Panc1 (cell line): ENCODE results near the gene TBC1D7. TPM values are rescaled to one million over a fixed set of nuclear protein-coding genes. Genes with fewer than 3 reads are reported as not detected.

ENCODE experiments used
- ATAC-seq: fragments of 200-7000 bp; cut with Tn5 transposase; 2 replicates; pipeline ENCODE4 v1.9.1; 2020; ENCODE audit warnings: mild to moderate bottlenecking, moderate library complexity
- BruUV-seq: library from RNA; stranded (reverse); fragments of 400-500 nt; replicated peaks from 2 replicates; lab custom pipeline; 2021; lab: Mats Ljungman, UMichigan
- CTCF ChIA-PET: fragments of 300-600 bp; sonication (Branson Sonifier 250); formaldehyde crosslinking; loops from one replicate; lab custom pipeline; 2022; ENCODE audit warnings: antibody characterized with exemption; lab: Charles Lee
- POLR2A ChIA-PET: fragments of 300-600 bp; sonication (Branson Sonifier 250); formaldehyde crosslinking; loops from one replicate; lab custom pipeline; 2022; ENCODE audit warnings: antibody characterized with exemption; lab: Charles Lee
- DNase-seq: peaks from one replicate; pipeline ENCODE4 v3.0.0-alpha.2; 2010; ENCODE audit warnings: low read depth, low spot score
- H3K27ac ChIP-seq: 2 replicates; pipeline ENCODE4 v1.5.1; 2011; ENCODE audit warnings: mild to moderate bottlenecking, low read length, inconsistent platforms
- H3K27me3 ChIP-seq: fragments of 200-500 bp; sonication (Bioruptor generic); 2 replicates; pipeline ENCODE4 v1.6.0; 2014; ENCODE audit warnings: low read length, inconsistent platforms; ENCODE audit not compliant: control insufficient read depth, insufficient read depth
- H3K36me3 ChIP-seq: fragments of 200-500 bp; sonication (Bioruptor generic); 2 replicates; pipeline ENCODE4 v1.5.1; 2014; ENCODE audit warnings: inconsistent platforms, mild to moderate bottlenecking, low read length, moderate library complexity; ENCODE audit not compliant: control insufficient read depth, insufficient read depth
- H3K4me1 ChIP-seq: 2 replicates; pipeline ENCODE4 v1.5.1; 2011; ENCODE audit warnings: inconsistent platforms, mild to moderate bottlenecking, low read length, moderate library complexity; ENCODE audit not compliant: control insufficient read depth, insufficient read depth
- H3K4me3 ChIP-seq, 2 experiments: 2 replicates each; pipeline ENCODE4 v1.5.1; 2011 to 2012; ENCODE audit warnings: low read depth in 2 of 2, low read length in 2 of 2, mild to moderate bottlenecking in 2 of 2, inconsistent platforms in 1 of 2, moderate library complexity in 1 of 2
- H3K9me3 ChIP-seq: fragments of 200-500 bp; sonication (Bioruptor generic); 2 replicates; pipeline ENCODE4 v1.5.1; 2014; ENCODE audit warnings: low read depth, mild to moderate bottlenecking, inconsistent platforms, low read length, moderate library complexity; ENCODE audit not compliant: control insufficient read depth, insufficient read depth
- POLR2AphosphoS5 ChIP-seq: IDR thresholded peaks from 2 replicates; pipeline ENCODE4 v1.6.1; 2012; ENCODE audit warnings: mild to moderate bottlenecking, low read depth, low read length, moderate library complexity
- SIN3A ChIP-seq: IDR thresholded peaks from 2 replicates; pipeline ENCODE4 v1.6.1; 2012; ENCODE audit warnings: low read depth, mild to moderate bottlenecking, low read length, moderate library complexity, borderline replicate concordance; ENCODE audit not compliant: insufficient read depth
- TCF7L2 ChIP-seq: IDR thresholded peaks from 2 replicates; pipeline ENCODE4 v1.6.1; 2011; ENCODE audit warnings: mild to moderate bottlenecking, low read depth, low read length, inconsistent platforms
- in situ Hi-C: cut with HindIII; loops from 2 replicates; pipeline ENCODE4 v1.10.0; 2016; ENCODE audit warnings: low sequenced_read_pairs, low pct_unique_long_range_greater_than_20kb
- intact Hi-C: fragments of 100-400 bp; cut with micrococcal nuclease; formaldehyde crosslinking; loops from one replicate; pipeline ENCODE4 v1.10.0; 2022; ENCODE audit not compliant: unreplicated experiment
- total RNA-seq: library from RNA; stranded (reverse); gene quantifications from one replicate; pipeline ENCODE4 v1.2.1, GENCODE V29; 2021; ENCODE audit not compliant: unreplicated experiment
- TF ChIP-seq, protein P1 (sequence below), 2 experiments: IDR thresholded peaks; 2 replicates each; pipeline ENCODE4 v1.6.1; 2011 to 2012; ENCODE audit warnings: low read depth in 2 of 2, control low read depth in 1 of 2, low read length in 1 of 2, mild to moderate bottlenecking in 1 of 2, moderate library complexity in 1 of 2; ENCODE audit not compliant: insufficient read depth in 1 of 2
- TF ChIP-seq, protein P2 (sequence below): fragments of 450-650 bp; IDR thresholded peaks from 2 replicates; pipeline ENCODE4 v1.5.1; 2017; ENCODE audit warnings: mild to moderate bottlenecking

The TBC1D7 gene
- total RNA-seq, 1 experiment from 2014 or later = 27.0 TPM

DNA sequence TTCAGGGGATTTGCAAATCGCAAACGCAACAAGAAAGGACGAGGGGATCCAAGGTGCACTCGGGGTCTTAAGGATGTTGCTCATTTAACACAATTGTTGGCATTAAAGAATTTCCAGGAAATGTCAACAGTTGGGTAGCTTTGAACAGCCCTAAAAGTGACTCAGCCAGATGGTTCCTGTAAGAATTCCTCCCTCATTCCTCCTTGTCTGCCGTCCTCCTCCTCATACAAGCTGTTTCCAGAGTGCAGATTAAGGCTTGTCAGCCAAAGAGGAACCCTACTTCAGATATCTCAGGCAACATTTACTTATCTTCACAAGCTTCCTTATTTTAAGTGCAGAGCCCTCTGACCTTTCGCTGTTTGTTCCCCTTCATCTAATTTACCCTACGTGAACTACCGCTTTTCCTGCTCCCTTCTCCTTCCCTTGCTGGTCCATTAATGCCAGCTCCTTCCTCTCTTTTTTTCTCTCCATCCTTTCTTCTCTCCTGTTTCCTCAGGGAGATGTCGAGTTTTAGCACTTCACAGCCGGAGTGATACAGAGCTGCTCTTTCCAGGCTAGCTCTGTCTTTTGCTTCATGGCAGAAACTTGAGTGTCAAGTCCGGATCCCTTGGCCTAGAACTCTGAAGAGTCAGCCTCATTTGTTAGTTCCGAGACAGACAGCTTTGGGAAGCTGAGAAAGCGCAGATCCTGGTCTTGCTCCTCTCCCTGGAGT lies 26.1 kb upstream of the TBC1D7 start:
- DNase-seq (no peak), ATAC-seq (peak; percentile 21; the same call in 1 of the 2 replicates)
- Histone ChIP-seq H3K4me1 (no peaks in the 10 kb centered on the region), H3K9me3 (no peaks in the 10 kb centered on the region), H3K36me3 (no peaks in the 10 kb centered on the region), H3K27ac (no peak overlapping the region), H3K27me3 (no peaks in the 10 kb centered on the region), H3K4me3 (no peak overlapping the region)
- ChIA-PET CTCF (no interaction called here), POLR2A (no interaction called here)
- in situ Hi-C loops = no loop called here
- TF ChIP-seq TCF7L2 (no peak), SIN3A (no peak), POLR2AphosphoS5 (no peak)
- TF ChIP-seq, protein P1, sequence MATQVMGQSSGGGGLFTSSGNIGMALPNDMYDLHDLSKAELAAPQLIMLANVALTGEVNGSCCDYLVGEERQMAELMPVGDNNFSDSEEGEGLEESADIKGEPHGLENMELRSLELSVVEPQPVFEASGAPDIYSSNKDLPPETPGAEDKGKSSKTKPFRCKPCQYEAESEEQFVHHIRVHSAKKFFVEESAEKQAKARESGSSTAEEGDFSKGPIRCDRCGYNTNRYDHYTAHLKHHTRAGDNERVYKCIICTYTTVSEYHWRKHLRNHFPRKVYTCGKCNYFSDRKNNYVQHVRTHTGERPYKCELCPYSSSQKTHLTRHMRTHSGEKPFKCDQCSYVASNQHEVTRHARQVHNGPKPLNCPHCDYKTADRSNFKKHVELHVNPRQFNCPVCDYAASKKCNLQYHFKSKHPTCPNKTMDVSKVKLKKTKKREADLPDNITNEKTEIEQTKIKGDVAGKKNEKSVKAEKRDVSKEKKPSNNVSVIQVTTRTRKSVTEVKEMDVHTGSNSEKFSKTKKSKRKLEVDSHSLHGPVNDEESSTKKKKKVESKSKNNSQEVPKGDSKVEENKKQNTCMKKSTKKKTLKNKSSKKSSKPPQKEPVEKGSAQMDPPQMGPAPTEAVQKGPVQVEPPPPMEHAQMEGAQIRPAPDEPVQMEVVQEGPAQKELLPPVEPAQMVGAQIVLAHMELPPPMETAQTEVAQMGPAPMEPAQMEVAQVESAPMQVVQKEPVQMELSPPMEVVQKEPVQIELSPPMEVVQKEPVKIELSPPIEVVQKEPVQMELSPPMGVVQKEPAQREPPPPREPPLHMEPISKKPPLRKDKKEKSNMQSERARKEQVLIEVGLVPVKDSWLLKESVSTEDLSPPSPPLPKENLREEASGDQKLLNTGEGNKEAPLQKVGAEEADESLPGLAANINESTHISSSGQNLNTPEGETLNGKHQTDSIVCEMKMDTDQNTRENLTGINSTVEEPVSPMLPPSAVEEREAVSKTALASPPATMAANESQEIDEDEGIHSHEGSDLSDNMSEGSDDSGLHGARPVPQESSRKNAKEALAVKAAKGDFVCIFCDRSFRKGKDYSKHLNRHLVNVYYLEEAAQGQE (IDR thresholded peaks at IDR 0.05; ENCODE audit: insufficient read depth in 1 of 2, low read depth in 2 of 2, low read length in 1 of 2) = no peak
- TF ChIP-seq, protein P2, sequence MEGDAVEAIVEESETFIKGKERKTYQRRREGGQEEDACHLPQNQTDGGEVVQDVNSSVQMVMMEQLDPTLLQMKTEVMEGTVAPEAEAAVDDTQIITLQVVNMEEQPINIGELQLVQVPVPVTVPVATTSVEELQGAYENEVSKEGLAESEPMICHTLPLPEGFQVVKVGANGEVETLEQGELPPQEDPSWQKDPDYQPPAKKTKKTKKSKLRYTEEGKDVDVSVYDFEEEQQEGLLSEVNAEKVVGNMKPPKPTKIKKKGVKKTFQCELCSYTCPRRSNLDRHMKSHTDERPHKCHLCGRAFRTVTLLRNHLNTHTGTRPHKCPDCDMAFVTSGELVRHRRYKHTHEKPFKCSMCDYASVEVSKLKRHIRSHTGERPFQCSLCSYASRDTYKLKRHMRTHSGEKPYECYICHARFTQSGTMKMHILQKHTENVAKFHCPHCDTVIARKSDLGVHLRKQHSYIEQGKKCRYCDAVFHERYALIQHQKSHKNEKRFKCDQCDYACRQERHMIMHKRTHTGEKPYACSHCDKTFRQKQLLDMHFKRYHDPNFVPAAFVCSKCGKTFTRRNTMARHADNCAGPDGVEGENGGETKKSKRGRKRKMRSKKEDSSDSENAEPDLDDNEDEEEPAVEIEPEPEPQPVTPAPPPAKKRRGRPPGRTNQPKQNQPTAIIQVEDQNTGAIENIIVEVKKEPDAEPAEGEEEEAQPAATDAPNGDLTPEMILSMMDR = no peak
- intact Hi-C loops = no loop called here
- no TSS peak for BruUV-seq

DNA sequence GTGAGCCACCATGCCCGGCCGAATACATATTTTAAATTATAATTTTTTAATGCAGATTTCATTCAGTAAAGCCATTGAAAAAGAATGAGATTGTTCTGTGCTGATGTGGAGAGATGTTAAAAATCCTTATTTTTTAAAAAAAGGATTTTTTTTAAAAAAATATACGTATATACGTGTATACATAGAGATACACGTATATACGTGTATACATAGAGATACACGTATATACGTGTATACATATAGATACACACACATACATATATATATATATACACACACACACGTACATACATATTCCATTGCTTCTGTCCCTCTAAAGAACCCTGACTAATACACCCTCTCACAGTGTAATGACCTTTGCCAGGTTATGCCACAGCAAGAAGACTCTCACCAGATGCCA lies 23.8 kb upstream of the TBC1D7 start:
- POLR2A ChIA-PET = no interaction called here
- Histone ChIP-seq H3K4me3 (no peak overlapping the region), H3K27ac (no peak overlapping the region), H3K27me3 (no peaks in the 10 kb centered on the region), H3K4me1 (no peaks in the 10 kb centered on the region), H3K36me3 (no peaks in the 10 kb centered on the region), H3K9me3 (no peaks in the 10 kb centered on the region)
- TF ChIP-seq, protein P2 = no peak
- no peak for TF ChIP-seq TCF7L2
- TF ChIP-seq POLR2AphosphoS5 = no peak
- TF ChIP-seq, protein P1 (IDR thresholded peaks at IDR 0.05; ENCODE audit: insufficient read depth in 1 of 2, low read depth in 2 of 2, low read length in 1 of 2) = no peak
- TF ChIP-seq SIN3A = no peak
- intact Hi-C loops = no loop called here
- in situ Hi-C loops = no loop called here
- DNase-seq = no peak
- ATAC-seq = no peak
- CTCF ChIA-PET = no interaction called here
- BruUV-seq = no TSS peak
